Stimulated activated naive CD4-positive, alpha-beta T cell treated with Interleukin-2 at 50 U/mL for 16 hours (primary cell): ENCODE measurements around the gene OR1L8.
"Not testable (repeated sequence)": the region's sequence is repeated elsewhere in the genome, so short reads cannot be mapped to it uniquely, and the experiment has no call there.

Experiments
- DNase-seq: peaks from one replicate; lab custom pipeline; 2025; lab: John Stamatoyannopoulos, UW

Gene OR1L8, protein sequence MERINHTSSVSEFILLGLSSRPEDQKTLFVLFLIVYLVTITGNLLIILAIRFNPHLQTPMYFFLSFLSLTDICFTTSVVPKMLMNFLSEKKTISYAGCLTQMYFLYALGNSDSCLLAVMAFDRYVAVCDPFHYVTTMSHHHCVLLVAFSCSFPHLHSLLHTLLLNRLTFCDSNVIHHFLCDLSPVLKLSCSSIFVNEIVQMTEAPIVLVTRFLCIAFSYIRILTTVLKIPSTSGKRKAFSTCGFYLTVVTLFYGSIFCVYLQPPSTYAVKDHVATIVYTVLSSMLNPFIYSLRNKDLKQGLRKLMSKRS

GRCh38 chr9:122583284-122583683 is at the start of gene OR1L8:
Gene OR1L8 (minus strand): TSS chr9:122583384. CDS start chr9:122568477, 14,907 bp downstream.
- DNase-seq = not testable (repeated sequence)

DNA sequence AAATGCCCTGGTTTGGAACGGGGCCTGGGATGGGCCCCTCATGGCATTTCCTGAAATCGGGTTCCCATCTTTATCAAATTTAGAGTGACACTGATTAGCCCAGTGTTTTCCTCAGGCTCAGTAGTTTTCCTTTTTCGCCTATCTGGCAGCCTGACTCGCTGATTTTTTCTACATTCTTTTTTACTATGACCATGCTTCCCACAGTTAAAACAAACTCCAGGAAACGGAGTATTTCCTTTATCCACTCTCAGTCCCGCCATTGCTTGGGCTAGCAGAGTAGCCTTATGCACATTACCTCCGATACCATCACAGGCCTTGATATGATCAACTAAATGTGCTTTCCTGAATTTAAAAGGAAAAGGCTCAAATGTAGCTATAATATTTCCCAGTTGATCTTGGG is 36.8 kb upstream of the OR1L8 start:
- no peak for DNase-seq

DNA sequence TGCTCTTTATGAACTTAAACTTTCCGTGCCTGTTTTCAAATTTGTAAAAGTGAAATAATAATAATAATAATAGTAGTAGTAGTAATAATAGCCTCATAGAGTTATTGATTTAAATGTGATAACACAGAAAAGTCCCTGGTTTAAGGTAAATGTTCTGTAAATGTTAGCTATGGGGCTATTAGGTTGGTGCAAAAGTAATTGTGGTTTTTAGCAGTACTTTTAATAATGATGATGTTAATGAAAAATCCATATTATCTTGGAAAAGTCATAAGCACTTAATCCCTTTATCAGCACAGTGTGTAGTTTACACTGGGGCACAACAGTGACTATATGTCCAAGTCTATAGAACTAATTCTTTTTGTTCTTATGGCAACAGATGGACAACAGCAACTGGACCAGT is 31.2 kb upstream of the OR1L8 start, which contains the start of gene OR1Q1:
TSS of gene OR1Q1 (plus strand) at position 377 of the 400 bp plus-strand sequence. CDS start at position 377, 0 bp downstream.
- no peak for DNase-seq

DNA sequence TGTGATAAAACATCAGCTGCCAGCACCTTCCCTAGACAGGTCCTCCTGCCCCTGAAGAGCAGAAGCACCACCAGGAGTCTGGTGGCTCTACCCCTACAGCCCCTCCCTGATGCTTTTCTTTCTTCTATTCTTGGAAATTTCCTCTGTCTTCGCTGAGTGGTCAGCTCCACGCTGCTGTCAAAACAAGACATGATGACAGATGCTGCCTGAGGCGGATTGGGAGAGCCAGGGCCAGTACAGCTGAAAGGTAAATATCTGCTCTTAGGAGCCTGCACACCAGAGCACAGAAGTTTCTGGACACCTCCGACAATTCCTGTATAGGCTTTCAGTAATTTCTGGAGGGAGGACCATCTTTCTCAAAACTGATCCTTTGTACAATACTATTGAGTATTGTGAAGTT is 26.6 kb upstream of the OR1L8 start:
- DNase-seq = no peak

DNA sequence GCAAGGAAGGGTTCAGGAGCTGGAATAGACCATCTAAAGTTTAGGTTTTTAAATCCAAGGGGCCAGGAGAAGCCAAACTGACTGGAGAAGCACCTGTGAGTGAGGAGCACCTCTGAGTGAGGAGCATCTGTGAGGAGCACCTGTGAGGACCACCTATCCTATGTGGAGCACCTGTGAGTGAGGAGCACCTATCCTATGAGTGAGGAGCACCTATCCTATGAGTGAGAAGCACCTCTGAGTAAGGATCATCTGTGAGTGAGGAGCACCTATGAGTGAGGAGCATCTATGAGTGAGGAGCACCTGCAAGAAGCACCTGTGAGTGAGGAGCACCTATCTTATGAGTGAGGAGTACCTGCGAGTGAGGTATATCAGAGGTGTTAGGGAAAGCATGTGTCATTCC is 23.4 kb upstream of the OR1L8 start:
- no peak for DNase-seq

GRCh38 chr9:122605691-122606090 is 22.5 kb upstream of the OR1L8 start:
- no peak for DNase-seq

DNA sequence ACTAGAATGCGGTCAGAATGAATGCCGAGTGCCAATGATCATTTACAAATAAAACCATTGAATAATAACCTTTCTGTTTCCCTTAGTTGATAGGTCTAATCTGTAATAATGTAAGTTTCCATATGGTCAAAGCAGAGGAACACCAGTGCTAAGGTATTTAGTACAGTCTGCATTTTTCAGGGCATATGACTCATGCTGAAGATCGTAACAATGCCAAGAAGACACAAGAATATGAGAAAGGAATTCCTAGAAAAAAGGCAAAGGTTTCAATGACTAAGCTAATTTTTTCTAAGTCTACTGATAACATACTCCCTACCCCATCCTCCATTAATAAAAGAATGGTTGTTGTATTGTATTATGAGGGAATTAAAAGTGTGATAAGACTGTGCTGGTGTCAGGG is 2.8 kb downstream of the OR1L8 start:
- no peak for DNase-seq

- no peak for DNase-seq
Measured at GRCh38 chr9:122579874-122580273, 3.3 kb downstream of the OR1L8 start.

- no peak for DNase-seq
Measured at GRCh38 chr9:122572456-122572855, 10.7 kb downstream of the OR1L8 start.

DNA sequence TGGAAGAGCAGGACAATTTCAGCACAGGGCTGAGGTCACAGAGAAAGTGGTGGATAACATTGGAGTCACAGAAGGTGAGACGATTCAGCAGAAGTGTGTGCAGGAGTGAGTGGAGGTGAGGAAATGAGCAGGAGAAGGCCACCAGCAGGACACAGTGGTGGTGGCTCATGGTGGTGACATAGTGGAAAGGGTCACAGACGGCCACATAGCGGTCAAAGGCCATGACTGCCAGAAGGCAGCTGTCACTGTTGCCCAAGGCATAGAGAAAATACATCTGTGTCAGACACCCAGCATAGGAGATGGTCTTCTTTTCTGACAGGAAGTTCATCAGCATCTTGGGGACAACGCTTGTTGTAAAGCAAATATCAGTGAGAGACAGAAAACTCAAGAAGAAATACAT is 15.3 kb downstream of the OR1L8 start:
- DNase-seq = no peak

DNA sequence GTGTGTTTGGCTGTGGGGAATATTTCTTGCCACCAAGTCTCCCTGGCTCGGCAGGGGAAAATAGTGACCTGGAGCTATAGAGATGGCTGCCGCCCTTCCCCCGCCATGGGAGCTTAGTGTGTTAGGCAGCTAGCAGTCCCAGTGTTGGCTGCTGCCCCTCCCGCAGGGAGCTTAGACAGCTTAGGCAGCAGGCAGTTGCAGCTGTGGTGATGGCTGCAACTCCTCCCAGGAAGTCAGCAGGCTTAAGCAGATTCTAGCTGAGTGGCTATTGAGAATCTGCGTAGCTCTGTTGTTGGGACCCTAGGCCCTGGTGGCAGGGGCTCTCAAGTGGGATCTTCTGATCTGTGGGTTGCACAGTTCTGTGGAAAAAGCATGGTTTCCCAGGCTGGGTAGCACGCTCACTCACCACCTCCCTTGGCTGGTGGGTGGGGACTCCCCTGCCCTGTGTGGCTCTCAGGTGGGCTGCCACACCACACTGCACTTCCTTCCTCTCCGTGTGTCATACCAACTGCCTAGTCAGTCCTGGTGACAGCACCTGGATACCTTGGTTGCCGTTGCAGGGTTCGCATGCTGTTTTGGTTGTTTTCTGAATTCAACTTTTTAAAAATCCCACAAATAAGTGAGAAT is 20.9 kb downstream of the OR1L8 start:
- no peak for DNase-seq

- no peak for DNase-seq
Measured at GRCh38 chr9:122561446-122561845, 21.7 kb downstream of the OR1L8 start.

GRCh38 chr9:122552812-122553211 is 30.4 kb downstream of the OR1L8 start, which contains the start of gene OR1N2:
Gene OR1N2 (plus strand): TSS chr9:122553112. CDS start chr9:122553212, 100 bp downstream.
- no peak for DNase-seq

DNA sequence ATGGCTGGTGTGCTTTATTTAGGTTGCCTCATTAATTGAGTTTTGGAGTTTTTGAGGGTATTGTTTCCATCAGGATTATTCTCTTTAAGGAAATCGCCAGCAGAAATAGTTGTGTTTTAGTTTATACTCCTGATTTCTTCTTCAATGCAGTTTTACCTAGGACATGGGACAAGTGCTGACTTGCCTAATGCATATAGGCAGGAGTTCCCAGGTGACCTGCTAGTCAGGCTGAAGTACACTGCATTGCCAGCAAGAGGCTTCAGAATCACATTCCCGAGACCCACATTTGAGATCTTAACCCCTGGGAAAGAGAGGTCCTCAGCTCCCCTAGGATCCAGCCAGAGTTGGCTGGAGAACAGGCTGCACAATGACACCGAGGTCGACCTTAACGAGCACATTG is 31.8 kb downstream of the OR1L8 start:
- DNase-seq = no peak

- DNase-seq = no peak
Measured at GRCh38 chr9:122546196-122546595, 37.0 kb downstream of the OR1L8 start.

DNA sequence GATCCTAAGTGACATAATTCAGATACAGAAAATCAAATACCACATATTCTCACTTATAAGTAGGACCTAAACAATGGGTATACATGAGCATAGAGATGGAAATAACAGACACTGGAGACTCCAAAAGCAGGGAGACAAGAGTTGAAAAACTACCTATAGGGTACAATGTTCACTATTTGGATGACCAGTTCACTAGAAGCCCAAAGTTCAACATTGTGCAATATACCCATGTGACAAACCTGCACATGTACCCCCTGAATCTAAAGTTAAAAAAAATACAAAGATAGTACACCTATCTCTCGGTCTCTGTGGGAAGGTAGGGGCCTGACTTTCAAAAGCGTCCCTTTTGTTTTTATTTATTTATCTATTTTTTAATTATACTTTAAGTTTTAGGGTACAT is 44.4 kb downstream of the OR1L8 start:
- no peak for DNase-seq

- DNase-seq = not testable (repeated sequence)
Measured at GRCh38 chr9:122537066-122537465, 46.1 kb downstream of the OR1L8 start.

GRCh38 chr9:122536134-122536533 is 47.0 kb downstream of the OR1L8 start:
- DNase-seq = no peak

DNA sequence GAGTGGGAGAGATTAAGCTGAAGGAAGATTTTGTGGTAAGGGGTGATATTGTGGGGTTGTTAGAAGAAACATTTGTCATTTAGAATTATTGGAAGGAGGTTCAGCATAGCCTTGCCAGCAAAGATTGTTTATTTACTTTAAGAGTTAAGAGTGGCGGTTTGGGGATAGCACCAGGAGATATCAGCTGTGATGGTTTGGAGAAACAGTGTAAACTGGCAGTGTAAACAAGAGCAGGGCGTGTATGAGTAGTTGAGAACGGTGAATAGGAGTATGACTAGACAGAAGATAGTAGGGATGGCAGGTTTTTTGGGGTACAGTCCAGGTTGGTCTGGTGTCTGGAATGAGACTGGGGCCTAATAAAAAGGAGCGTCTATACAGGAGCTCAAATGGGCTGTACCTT is 52.0 kb downstream of the OR1L8 start:
- not testable (repeated sequence) for DNase-seq

DNA sequence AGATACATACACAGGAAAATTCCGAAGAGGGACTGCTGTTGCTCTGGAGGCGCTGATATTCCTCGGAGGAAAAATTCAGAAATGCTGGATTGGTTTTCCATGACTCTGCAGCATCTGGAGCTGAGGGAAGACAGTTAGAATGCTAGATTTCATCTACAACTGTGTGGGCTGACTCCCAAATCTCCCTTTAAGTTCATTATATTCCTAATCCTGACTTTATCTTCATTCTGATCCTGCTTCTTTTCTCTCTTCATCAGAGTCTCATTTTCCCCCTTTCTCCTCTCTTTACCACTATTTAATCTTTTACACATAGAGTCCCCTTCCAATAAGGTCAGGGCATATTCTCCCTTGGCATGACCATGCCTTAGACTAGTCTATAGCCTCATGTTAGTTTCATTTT is 56.0 kb downstream of the OR1L8 start, which contains the start of gene OR1N1:
TSS of gene OR1N1 (minus strand) at position 101 of the 400 bp plus-strand sequence. CDS start at position 101, 0 bp downstream.
- no peak for DNase-seq

- DNase-seq = no peak
Measured at GRCh38 chr9:122526602-122527001, 56.6 kb downstream of the OR1L8 start.

DNA sequence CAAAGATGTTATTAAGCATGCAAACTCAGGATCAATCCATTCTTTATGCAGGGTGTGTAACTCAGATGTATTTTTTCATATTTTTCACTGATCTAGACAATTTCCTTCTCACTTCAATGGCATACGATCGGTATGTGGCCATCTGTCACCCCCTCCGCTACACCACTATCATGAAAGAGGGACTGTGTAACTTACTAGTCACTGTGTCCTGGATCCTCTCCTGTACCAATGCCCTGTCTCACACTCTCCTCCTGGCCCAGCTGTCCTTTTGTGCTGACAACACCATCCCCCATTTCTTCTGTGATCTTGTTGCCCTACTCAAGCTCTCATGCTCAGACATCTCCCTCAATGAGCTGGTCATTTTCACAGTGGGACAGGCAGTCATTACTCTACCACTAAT is 63.8 kb downstream of the OR1L8 start:
- DNase-seq = no peak

DNA sequence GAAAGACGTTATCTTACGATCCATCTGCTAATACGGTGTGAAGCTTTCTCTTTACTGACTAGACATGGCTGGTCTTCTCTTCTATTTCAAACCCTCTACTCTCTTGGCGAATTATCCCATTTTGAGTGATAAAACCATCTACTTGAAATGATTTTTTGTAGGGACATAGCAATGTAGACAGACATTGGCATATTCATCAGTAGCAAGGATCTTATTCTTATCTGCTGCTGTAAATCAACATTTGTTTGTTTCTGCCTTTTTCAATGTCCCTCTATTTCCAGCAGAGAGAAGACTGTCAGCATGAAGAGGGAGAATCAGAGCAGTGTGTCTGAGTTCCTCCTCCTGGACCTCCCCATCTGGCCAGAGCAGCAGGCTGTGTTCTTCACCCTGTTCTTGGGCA is 64.3 kb downstream of the OR1L8 start, which contains the start of gene OR1J4:
TSS of gene OR1J4 (plus strand) at position 301 of the 400 bp plus-strand sequence. CDS start at position 301, 0 bp downstream.
- no peak for DNase-seq
